ENCODE data around the gene GUCY1A1. TPM values are rescaled to one million over a fixed set of nuclear protein-coding genes. Genes with fewer than 3 reads are reported as not detected.

GUCY1A1 gene
- total RNA-seq, 3 donors from 2014 or later (not counting 1 experiment from before 2014, with no cell fraction given): 4.1 to 7.4 (median 5.2) TPM

DNA sequence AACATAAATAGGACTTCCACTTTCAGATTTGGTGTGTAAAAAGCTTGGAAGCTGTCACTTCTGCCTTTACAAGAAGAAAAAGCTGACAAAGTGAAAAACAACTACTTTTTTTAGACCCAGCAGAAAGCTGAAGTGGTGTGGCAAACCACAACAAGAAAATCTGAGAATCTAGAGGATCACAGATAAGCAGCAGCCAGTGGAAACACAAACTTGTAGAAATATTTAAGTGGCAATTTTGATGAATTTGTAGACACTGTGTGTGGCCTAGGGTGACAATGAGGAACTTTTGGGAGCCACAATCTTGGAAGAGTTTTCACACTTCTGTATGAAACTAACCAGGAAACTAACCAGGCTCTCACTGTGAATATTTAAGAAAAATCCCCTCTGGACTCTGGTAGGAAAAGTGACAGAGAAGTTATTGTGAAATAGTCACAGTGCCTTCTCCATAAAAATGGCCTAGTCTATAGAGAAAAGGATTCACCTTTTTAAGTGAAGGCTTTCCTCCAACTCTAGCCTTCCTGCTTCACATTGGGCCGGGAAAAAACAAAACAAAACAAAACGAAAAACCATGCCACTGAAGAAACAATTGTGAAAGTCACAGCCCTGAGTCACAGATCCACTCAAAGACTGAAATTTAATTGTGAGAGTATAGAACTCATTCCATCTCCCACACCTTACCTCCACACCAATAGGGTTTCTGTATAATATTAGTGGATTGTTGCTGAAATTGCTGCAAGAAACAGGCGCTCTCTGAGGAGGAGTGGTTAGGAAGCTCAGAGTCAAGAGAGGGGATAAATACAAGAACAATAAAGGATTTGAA lies 26.7 kb upstream of the GUCY1A1 start:
- WGBS (ENCODE audit: insufficient coverage): 9% methylated on average over 2 of the region's 3 CpGs
- Histone ChIP-seq H3K27me3 (ENCODE audit: control insufficient read depth, insufficient read depth, low read length) (no peaks in the 10 kb centered on the region), H3K4me3 (ENCODE audit: low read length) (no peak overlapping the region), H3K9me3 (ENCODE audit: control insufficient read depth, insufficient read depth, low read length) (no peaks in the 10 kb centered on the region), H3K36me3 (ENCODE audit: control insufficient read depth, insufficient read depth, low read length) (no peaks in the 10 kb centered on the region), H3K27ac (ENCODE audit: low read length) (no peak overlapping the region), H3K4me1 (ENCODE audit: control insufficient read depth, insufficient read depth, low read length) (peaks cover 7% of the 10 kb centered on the region)
- peak in 1 of 2 donors; percentile 6 for DNase-seq
- Mint-ChIP-seq H3K36me3 (no peaks in the 10 kb centered on the region), H3K9me3 (peaks cover 0 to 1% of the 10 kb centered on the region in 2 donors), H3K4me3 (no peak overlapping the region), H3K27ac (peak overlapping the region in 1 of 2 donors; percentile 20), H3K4me1 (peaks cover 7 to 13% of the 10 kb centered on the region in 2 donors), H3K27me3 (ENCODE audit: low read depth in 2 of 2) (peaks cover 0 to 2% of the 10 kb centered on the region in 2 donors)
- TF ChIP-seq, protein P1, sequence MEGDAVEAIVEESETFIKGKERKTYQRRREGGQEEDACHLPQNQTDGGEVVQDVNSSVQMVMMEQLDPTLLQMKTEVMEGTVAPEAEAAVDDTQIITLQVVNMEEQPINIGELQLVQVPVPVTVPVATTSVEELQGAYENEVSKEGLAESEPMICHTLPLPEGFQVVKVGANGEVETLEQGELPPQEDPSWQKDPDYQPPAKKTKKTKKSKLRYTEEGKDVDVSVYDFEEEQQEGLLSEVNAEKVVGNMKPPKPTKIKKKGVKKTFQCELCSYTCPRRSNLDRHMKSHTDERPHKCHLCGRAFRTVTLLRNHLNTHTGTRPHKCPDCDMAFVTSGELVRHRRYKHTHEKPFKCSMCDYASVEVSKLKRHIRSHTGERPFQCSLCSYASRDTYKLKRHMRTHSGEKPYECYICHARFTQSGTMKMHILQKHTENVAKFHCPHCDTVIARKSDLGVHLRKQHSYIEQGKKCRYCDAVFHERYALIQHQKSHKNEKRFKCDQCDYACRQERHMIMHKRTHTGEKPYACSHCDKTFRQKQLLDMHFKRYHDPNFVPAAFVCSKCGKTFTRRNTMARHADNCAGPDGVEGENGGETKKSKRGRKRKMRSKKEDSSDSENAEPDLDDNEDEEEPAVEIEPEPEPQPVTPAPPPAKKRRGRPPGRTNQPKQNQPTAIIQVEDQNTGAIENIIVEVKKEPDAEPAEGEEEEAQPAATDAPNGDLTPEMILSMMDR (IDR thresholded peaks at IDR 0.05): no peak
- peak; percentile 40 to 45 (median 43) for ATAC-seq
- intact Hi-C loops (cut with micrococcal nuclease): no loop called here

DNA sequence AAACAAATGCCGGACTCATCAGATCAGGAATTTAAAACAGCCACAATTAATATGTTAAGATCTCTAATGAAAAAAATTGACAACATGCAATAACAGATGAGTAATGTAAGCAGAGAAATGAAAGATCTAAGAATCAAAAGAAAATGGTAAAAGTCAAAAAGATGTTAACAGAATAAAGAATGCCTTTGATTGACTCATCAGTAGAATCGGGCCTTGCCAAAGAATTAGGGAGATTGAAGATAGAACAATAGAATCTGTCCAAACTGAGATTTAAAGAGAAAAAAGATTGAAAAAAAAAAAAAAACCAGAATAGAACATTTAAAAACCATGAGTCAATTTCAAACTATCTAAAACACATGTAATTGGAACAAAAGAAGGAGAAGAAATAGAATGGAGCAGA lies 25.9 kb upstream of the GUCY1A1 start:
- Histone ChIP-seq H3K27ac (ENCODE audit: low read length) (no peak overlapping the region), H3K9me3 (ENCODE audit: control insufficient read depth, insufficient read depth, low read length) (no peaks in the 10 kb centered on the region), H3K4me3 (ENCODE audit: low read length) (no peak overlapping the region), H3K27me3 (ENCODE audit: control insufficient read depth, insufficient read depth, low read length) (no peaks in the 10 kb centered on the region), H3K36me3 (ENCODE audit: control insufficient read depth, insufficient read depth, low read length) (no peaks in the 10 kb centered on the region), H3K4me1 (ENCODE audit: control insufficient read depth, insufficient read depth, low read length) (peaks cover 7% of the 10 kb centered on the region)
- H3K9me3 Mint-ChIP-seq: no peaks in the 10 kb centered on the region
- H3K27me3 Mint-ChIP-seq (ENCODE audit: low read depth in 2 of 2): no peaks in the 10 kb centered on the region
- whole genome bisulfite sequencing (ENCODE audit: insufficient coverage): 95% methylated on average over 2 of the region's 2 CpGs
- H3K4me1 Mint-ChIP-seq: peaks cover 7 to 13% of the 10 kb centered on the region in 2 donors
- H3K36me3 Mint-ChIP-seq: no peaks in the 10 kb centered on the region
- no peak overlapping the region for H3K27ac Mint-ChIP-seq
- no peak overlapping the region for H3K4me3 Mint-ChIP-seq
- TF ChIP-seq, protein P1 (IDR thresholded peaks at IDR 0.05): no peak
- DNase-seq: no peak
- intact Hi-C loops (cut with micrococcal nuclease): no loop called here
- no peak for ATAC-seq

GRCh38 chr4:155643087-155643486 lies 23.6 kb upstream of the GUCY1A1 start:
- intact Hi-C loops (cut with micrococcal nuclease): no loop called here
- DNase-seq (no peak), ATAC-seq (no peak)
- Mint-ChIP-seq H3K36me3 (no peaks in the 10 kb centered on the region), H3K4me3 (no peak overlapping the region), H3K4me1 (peaks cover 7 to 13% of the 10 kb centered on the region in 2 donors), H3K27me3 (ENCODE audit: low read depth in 2 of 2) (peaks cover 0 to under 1% of the 10 kb centered on the region in 2 donors), H3K27ac (no peak overlapping the region), H3K9me3 (no peaks in the 10 kb centered on the region)
- Histone ChIP-seq H3K4me3 (ENCODE audit: low read length) (no peak overlapping the region), H3K27ac (ENCODE audit: low read length) (no peak overlapping the region), H3K27me3 (ENCODE audit: control insufficient read depth, insufficient read depth, low read length) (no peaks in the 10 kb centered on the region), H3K36me3 (ENCODE audit: control insufficient read depth, insufficient read depth, low read length) (no peaks in the 10 kb centered on the region), H3K9me3 (ENCODE audit: control insufficient read depth, insufficient read depth, low read length) (no peaks in the 10 kb centered on the region), H3K4me1 (ENCODE audit: control insufficient read depth, insufficient read depth, low read length) (peaks cover 7% of the 10 kb centered on the region)
- TF ChIP-seq, protein P1 (IDR thresholded peaks at IDR 0.05): no peak
- WGBS (ENCODE audit: insufficient coverage): no CpG with 5 or more reads among the region's 1 CpG

All from natural killer cell (primary cell).